GM13977 (cell line): Measurements from ENCODE around the gene DNHD1.
A peak's percentile ranks its signal among the peaks of the same experiment; 100 is the strongest.

Experiments used
- DNase-seq: peaks from one replicate; pipeline ENCODE4 v3.0.0; 2012; ENCODE audit warnings: low spot score
- in situ Hi-C: fragments of 300-500 bp; cut with MboI; formaldehyde crosslinking; loops from one replicate; pipeline ENCODE4 v1.12.0; 2022; ENCODE audit warnings: low sequenced_read_pairs, low pct_unique_long_range_greater_than_20kb, mixed read lengths, inconsistent platforms; ENCODE audit not compliant: unreplicated experiment
- TF ChIP-seq, protein P1 (sequence below): IDR thresholded peaks from 2 replicates; pipeline ENCODE4 v1.5.1; 2012; ENCODE audit warnings: mild to moderate bottlenecking, control low read depth; ENCODE audit not compliant: insufficient read depth; ENCODE audit errors: extremely low read depth, missing control alignments

Gene DNHD1

DNA sequence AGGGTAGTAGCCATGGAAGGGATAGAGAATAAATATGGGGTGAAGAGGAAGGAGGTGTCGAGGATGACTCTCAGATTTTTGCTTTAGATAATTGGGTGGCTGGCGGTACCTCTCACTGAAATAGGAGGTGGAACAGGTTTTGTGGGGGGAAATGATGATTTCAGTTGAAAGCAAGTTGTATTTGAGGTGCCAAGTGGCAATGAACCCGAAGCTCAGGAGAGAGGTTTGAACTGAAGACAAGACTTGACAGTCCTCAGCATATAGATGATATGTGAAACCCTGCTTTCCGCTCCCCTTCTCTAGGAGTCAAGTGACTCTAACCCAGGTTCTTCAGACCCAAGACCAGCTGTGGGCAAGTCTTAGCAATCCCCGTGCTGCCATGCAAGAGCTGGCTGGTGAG is 72.6 kb downstream of the DNHD1 start:
- TF ChIP-seq, protein P1, sequence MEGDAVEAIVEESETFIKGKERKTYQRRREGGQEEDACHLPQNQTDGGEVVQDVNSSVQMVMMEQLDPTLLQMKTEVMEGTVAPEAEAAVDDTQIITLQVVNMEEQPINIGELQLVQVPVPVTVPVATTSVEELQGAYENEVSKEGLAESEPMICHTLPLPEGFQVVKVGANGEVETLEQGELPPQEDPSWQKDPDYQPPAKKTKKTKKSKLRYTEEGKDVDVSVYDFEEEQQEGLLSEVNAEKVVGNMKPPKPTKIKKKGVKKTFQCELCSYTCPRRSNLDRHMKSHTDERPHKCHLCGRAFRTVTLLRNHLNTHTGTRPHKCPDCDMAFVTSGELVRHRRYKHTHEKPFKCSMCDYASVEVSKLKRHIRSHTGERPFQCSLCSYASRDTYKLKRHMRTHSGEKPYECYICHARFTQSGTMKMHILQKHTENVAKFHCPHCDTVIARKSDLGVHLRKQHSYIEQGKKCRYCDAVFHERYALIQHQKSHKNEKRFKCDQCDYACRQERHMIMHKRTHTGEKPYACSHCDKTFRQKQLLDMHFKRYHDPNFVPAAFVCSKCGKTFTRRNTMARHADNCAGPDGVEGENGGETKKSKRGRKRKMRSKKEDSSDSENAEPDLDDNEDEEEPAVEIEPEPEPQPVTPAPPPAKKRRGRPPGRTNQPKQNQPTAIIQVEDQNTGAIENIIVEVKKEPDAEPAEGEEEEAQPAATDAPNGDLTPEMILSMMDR = no peak
- in situ Hi-C loops = no loop called here
- no peak for DNase-seq

DNA sequence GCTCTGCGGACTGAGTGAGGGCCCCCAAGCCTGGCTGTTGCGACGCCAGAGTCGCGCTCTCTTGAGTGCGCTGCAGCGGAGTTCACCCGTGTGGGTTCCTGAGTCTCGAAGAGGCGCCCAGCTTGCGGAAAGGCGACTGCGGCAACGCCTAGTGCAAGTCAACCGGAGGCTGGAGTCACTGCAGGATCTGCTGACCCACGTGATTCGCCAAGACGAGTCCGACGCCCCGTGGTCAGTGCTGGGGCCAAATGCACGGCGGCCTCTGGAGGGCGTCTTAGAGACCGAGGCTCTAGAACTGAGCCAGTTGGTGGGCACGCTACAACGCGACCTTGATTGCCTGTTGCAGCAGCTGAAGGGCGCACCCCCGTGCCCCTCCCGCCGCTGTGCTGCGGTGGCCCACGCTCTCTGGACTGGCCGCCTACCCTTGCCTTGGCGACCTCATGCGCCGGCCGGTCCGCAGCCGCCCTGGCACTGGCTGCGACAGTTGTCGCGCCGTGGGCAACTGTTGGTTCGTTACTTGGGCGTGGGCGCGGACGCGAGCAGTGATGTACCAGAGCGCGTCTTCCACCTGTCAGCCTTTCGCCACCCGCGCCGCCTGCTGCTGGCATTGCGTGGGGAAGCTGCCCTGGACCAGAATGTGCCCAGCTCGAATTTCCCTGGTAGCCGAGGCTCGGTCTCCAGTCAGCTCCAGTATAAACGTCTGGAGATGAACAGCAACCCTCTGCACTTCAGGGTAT is 73.8 kb downstream of the DNHD1 start:
- DNase-seq = peak; percentile 5
- in situ Hi-C loops = no loop called here
- TF ChIP-seq, protein P1 = no peak

DNA sequence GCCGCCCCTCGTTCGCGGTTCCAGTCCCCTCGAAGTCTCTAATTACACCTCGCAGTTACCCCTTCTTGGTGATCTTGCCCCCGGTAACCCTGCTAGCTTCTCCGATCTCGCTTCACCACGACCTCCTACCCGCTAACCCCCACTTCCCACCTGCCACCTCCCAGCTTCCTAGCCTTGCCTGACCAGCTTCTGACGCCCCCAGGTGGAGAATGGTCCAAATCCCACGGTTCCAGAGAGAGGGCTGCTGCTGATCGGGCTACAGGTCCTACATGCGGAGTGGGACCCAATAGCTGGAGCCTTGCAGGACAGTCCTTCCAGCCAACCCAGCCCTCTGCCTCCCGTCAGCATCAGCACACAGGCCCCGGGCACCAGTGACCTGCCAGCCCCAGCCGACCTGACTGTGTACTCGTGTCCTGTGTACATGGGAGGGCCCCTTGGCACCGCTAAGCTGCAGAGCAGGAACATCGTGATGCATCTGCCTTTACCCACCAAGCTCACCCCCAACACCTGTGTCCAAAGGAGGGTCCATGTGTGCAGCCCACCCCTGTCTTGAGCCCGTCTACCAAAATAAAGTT is 74.4 kb downstream of the DNHD1 start:
- in situ Hi-C loops = no loop called here
- no peak for DNase-seq
- TF ChIP-seq, protein P1 = no peak

DNA sequence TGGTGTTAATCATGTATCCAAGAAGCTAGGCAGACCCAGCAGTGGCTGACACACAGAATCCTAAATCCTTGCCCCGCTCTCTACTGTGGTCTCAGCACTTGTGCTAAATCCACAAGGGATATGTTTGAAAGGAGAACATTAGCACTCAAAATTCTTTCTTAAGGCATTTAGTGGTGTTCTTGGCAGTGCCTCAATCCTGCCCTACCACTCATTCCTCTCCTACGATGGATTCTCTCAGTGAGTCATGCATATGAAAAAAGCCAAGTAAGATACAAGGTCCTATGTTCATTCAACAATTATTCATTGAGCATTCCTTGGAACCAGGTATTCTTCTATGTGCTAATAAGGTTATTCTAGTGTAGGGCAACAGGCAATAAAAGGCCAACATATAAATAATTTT is 75.1 kb downstream of the DNHD1 start:
- TF ChIP-seq, protein P1 = no peak
- in situ Hi-C loops = no loop called here
- DNase-seq = no peak

DNA sequence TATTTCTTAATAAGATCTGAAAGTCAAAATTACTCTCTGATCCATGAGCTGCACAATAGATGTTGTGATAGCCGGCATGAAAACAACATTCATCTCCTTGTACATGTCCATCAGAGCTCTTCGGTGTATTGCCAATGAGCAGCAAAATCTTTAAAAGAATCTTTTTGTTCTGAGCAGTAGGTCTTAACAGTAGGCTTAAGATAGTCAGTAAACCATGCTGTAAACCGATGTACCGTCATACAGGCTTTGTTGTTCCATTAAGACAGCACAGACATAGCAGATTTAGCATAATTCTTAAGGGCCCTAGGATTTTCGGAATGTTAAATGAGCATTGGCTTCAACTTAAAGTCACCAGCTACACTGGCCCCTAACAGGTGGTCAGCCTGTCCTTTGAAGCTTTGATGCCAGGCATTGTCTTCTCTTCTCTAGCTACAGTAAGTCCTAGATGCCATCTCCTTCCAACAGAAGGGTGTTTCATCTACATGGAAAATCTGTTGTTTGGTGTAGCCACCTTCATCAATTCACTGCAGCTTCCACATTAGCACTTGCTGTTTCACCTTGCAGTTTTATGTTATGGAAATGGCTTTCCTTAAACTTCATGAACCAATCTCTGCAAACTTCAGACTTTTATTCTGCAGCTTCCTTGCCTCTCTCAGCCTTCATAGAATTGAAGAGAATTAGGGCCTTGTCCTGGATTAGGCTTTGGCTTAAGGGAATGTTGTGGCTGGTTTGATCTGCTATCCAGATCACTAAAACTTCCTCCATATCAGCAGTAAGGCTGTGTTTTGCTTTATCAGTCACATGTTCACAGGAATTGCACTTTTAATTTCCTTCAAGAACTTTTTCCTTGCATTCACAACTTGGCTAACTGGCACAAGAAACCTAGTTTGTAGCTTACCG is 78.0 kb downstream of the DNHD1 start:
- TF ChIP-seq, protein P1 = no peak
- in situ Hi-C loops = no loop called here
- DNase-seq = no peak

DNA sequence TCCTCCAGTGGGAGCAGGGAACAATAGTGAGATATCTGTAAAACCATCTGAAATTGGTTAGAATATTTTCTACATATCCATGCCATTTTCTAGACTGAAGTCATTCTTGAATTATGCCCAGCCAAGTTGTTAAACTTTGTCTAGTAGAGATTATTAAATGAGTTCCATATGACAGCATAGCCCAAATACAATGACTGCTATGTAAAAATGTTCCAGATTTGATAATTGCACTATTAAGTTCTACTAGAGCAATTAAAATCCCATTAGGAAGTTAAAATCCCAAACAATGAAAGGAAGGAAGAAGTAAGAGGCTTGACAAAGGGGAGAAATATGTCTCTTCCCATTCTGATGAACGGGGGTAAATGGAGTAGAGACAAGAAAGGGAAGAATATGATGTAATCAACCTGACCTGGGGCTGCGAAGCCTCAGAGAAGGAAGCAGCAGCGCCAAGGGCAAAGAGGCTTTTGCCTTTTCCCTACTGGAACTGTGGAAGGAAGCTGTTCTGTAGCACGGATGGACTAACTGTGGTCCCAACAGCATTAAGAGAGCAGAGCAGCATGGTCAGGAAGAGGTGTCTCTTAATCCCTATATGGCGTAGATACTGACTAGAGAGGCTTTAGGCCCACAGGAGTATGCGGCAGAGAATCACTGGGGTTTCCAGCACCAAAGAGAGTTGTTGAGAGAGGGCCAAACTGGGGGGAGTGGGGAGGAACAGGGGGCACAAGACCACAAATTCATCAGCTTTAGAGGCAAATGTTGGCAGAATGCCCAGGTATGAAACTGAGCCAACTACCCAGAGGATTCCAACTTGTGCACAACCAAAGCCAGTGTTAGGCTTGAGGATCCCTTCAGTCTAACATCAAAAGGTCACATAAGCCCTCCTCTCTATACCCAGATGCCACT is 79.6 kb downstream of the DNHD1 start:
- in situ Hi-C loops = no loop called here
- DNase-seq = no peak
- TF ChIP-seq, protein P1 = no peak
